Measurements from ENCODE around the gene WDR33.

The WDR33 gene

GRCh38 chr2:127655209-127656073 lies 155.5 kb downstream of the WDR33 start:
- peak; percentile 69 for DNase-seq
- Histone ChIP-seq H3K9me3 (ENCODE audit: severe bottlenecking) (peaks cover 3% of the 10 kb centered on the region), H3K27ac (peak overlapping the region; percentile 27), H3K27me3 (ENCODE audit: insufficient read depth, low read depth, severe bottlenecking) (no peaks in the 10 kb centered on the region), H3K36me3 (no peaks in the 10 kb centered on the region), H3K4me3 (ENCODE audit: low read depth, low read length) (no peak overlapping the region)
- TF ChIP-seq CTCF (IDR thresholded peaks at IDR 0.05; ENCODE audit: low read depth, low read length): peak; percentile 39

GRCh38 chr2:127654838-127655175 lies 156.2 kb downstream of the WDR33 start:
- no peaks in the 10 kb centered on the region for H3K27me3 ChIP-seq (ENCODE audit: insufficient read depth, low read depth, severe bottlenecking)
- no peaks in the 10 kb centered on the region for H3K36me3 ChIP-seq
- H3K27ac ChIP-seq: no peak overlapping the region
- no peaks in the 10 kb centered on the region for H3K9me3 ChIP-seq (ENCODE audit: severe bottlenecking)
- DNase-seq: no peak
- no peak overlapping the region for H3K4me3 ChIP-seq (ENCODE audit: low read depth, low read length)
- no peak for TF ChIP-seq CTCF (IDR thresholded peaks at IDR 0.05; ENCODE audit: low read depth, low read length)

- H3K9me3 ChIP-seq (ENCODE audit: severe bottlenecking): no peaks in the 10 kb centered on the region
- no peak for TF ChIP-seq CTCF (IDR thresholded peaks at IDR 0.05; ENCODE audit: low read depth, low read length)
- no peak for DNase-seq
- H3K27ac ChIP-seq: no peak overlapping the region
- H3K36me3 ChIP-seq: no peaks in the 10 kb centered on the region
- no peaks in the 10 kb centered on the region for H3K27me3 ChIP-seq (ENCODE audit: insufficient read depth, low read depth, severe bottlenecking)
- no peak overlapping the region for H3K4me3 ChIP-seq (ENCODE audit: low read depth, low read length)
These were observed 156.7 kb downstream of the WDR33 start for GRCh38 chr2:127654084-127654837.

GRCh38 chr2:127653421-127654083 lies 157.4 kb downstream of the WDR33 start:
- H3K27me3 ChIP-seq (ENCODE audit: insufficient read depth, low read depth, severe bottlenecking): no peaks in the 10 kb centered on the region
- H3K9me3 ChIP-seq (ENCODE audit: severe bottlenecking): no peaks in the 10 kb centered on the region
- no peak overlapping the region for H3K27ac ChIP-seq
- no peak for DNase-seq
- no peaks in the 10 kb centered on the region for H3K36me3 ChIP-seq
- no peak overlapping the region for H3K4me3 ChIP-seq (ENCODE audit: low read depth, low read length)
- TF ChIP-seq CTCF (IDR thresholded peaks at IDR 0.05; ENCODE audit: low read depth, low read length): no peak

GRCh38 chr2:127652786-127653357 lies 158.1 kb downstream of the WDR33 start:
- Histone ChIP-seq H3K36me3 (no peaks in the 10 kb centered on the region), H3K27ac (no peak overlapping the region), H3K4me3 (ENCODE audit: low read depth, low read length) (no peak overlapping the region), H3K9me3 (ENCODE audit: severe bottlenecking) (no peaks in the 10 kb centered on the region), H3K27me3 (ENCODE audit: insufficient read depth, low read depth, severe bottlenecking) (no peaks in the 10 kb centered on the region)
- no peak for DNase-seq
- no peak for TF ChIP-seq CTCF (IDR thresholded peaks at IDR 0.05; ENCODE audit: low read depth, low read length)
